Panc1 (cell line): Measurements from ENCODE around the gene PCAT7. TPM values are rescaled to one million over a fixed set of nuclear protein-coding genes. Genes with fewer than 3 reads are reported as not detected.

Experiments used
- ATAC-seq: fragments of 200-7000 bp; cut with Tn5 transposase; 2 replicates; pipeline ENCODE4 v1.9.1; 2020; ENCODE audit warnings: mild to moderate bottlenecking, moderate library complexity
- BruUV-seq: library from RNA; stranded (reverse); fragments of 400-500 nt; replicated peaks from 2 replicates; lab custom pipeline; 2021; lab: Mats Ljungman, UMichigan
- CTCF ChIA-PET: fragments of 300-600 bp; sonication (Branson Sonifier 250); formaldehyde crosslinking; loops from one replicate; lab custom pipeline; 2022; ENCODE audit warnings: antibody characterized with exemption; lab: Charles Lee
- POLR2A ChIA-PET: fragments of 300-600 bp; sonication (Branson Sonifier 250); formaldehyde crosslinking; loops from one replicate; lab custom pipeline; 2022; ENCODE audit warnings: antibody characterized with exemption; lab: Charles Lee
- DNase-seq: peaks from one replicate; pipeline ENCODE4 v3.0.0-alpha.2; 2010; ENCODE audit warnings: low read depth, low spot score
- H3K27ac ChIP-seq: 2 replicates; pipeline ENCODE4 v1.5.1; 2011; ENCODE audit warnings: mild to moderate bottlenecking, low read length, inconsistent platforms
- H3K27me3 ChIP-seq: fragments of 200-500 bp; sonication (Bioruptor generic); 2 replicates; pipeline ENCODE4 v1.6.0; 2014; ENCODE audit warnings: low read length, inconsistent platforms; ENCODE audit not compliant: control insufficient read depth, insufficient read depth
- H3K36me3 ChIP-seq: fragments of 200-500 bp; sonication (Bioruptor generic); 2 replicates; pipeline ENCODE4 v1.5.1; 2014; ENCODE audit warnings: inconsistent platforms, mild to moderate bottlenecking, low read length, moderate library complexity; ENCODE audit not compliant: control insufficient read depth, insufficient read depth
- H3K4me1 ChIP-seq: 2 replicates; pipeline ENCODE4 v1.5.1; 2011; ENCODE audit warnings: inconsistent platforms, mild to moderate bottlenecking, low read length, moderate library complexity; ENCODE audit not compliant: control insufficient read depth, insufficient read depth
- H3K4me3 ChIP-seq, 2 experiments: 2 replicates each; pipeline ENCODE4 v1.5.1; 2011 to 2012; ENCODE audit warnings: low read depth in 2 of 2, low read length in 2 of 2, mild to moderate bottlenecking in 2 of 2, inconsistent platforms in 1 of 2, moderate library complexity in 1 of 2
- H3K9me3 ChIP-seq: fragments of 200-500 bp; sonication (Bioruptor generic); 2 replicates; pipeline ENCODE4 v1.5.1; 2014; ENCODE audit warnings: low read depth, mild to moderate bottlenecking, inconsistent platforms, low read length, moderate library complexity; ENCODE audit not compliant: control insufficient read depth, insufficient read depth
- CTCF ChIP-seq: fragments of 450-650 bp; IDR thresholded peaks from 2 replicates; pipeline ENCODE4 v1.5.1; 2017; ENCODE audit warnings: mild to moderate bottlenecking
- POLR2AphosphoS5 ChIP-seq: IDR thresholded peaks from 2 replicates; pipeline ENCODE4 v1.6.1; 2012; ENCODE audit warnings: mild to moderate bottlenecking, low read depth, low read length, moderate library complexity
- REST ChIP-seq, 2 experiments: IDR thresholded peaks; 2 replicates each; pipeline ENCODE4 v1.6.1; 2011 to 2012; ENCODE audit warnings: low read depth in 2 of 2, control low read depth in 1 of 2, low read length in 1 of 2, mild to moderate bottlenecking in 1 of 2, moderate library complexity in 1 of 2; ENCODE audit not compliant: insufficient read depth in 1 of 2
- SIN3A ChIP-seq: IDR thresholded peaks from 2 replicates; pipeline ENCODE4 v1.6.1; 2012; ENCODE audit warnings: low read depth, mild to moderate bottlenecking, low read length, moderate library complexity, borderline replicate concordance; ENCODE audit not compliant: insufficient read depth
- TCF7L2 ChIP-seq: IDR thresholded peaks from 2 replicates; pipeline ENCODE4 v1.6.1; 2011; ENCODE audit warnings: mild to moderate bottlenecking, low read depth, low read length, inconsistent platforms
- in situ Hi-C: cut with HindIII; loops from 2 replicates; pipeline ENCODE4 v1.10.0; 2016; ENCODE audit warnings: low sequenced_read_pairs, low pct_unique_long_range_greater_than_20kb
- intact Hi-C: fragments of 100-400 bp; cut with micrococcal nuclease; formaldehyde crosslinking; loops from one replicate; pipeline ENCODE4 v1.10.0; 2022; ENCODE audit not compliant: unreplicated experiment
- total RNA-seq: library from RNA; stranded (reverse); gene quantifications from one replicate; pipeline ENCODE4 v1.2.1, GENCODE V29; 2021; ENCODE audit not compliant: unreplicated experiment

The PCAT7 gene
- total RNA-seq, 1 experiment from 2014 or later, result 0.59 TPM

DNA sequence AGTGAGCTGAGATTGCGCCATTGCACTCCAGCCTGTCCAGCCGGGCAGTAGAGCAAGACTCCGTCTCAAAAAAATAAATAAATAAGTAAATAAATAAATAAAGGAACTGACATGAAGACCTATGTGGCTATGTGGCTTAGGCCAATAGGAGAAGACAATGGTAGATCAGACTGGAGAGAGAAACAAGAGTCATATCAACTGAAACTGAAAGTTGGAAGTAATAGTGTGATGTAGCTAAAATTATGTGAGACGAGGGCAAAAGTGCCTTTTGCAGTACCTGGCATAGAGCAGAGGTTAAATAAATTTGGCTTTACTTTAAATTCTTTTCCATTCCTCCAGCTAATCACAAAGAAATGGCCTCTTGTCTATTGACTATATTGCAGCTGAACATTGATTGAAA, 31.4 kb downstream of the PCAT7 start:
- ChIA-PET CTCF (no interaction called here), POLR2A (interaction anchor here (0.6 kb wide), 1 partner anchor 11 kb away, joined by 8 read pairs; no protein-coding TSS in a partner anchor)
- Histone ChIP-seq H3K36me3 (no peaks in the 10 kb centered on the region), H3K4me1 (no peaks in the 10 kb centered on the region), H3K27me3 (no peaks in the 10 kb centered on the region), H3K27ac (no peak overlapping the region), H3K4me3 (no peak overlapping the region), H3K9me3 (no peaks in the 10 kb centered on the region)
- TF ChIP-seq SIN3A (no peak), CTCF (no peak), POLR2AphosphoS5 (no peak), TCF7L2 (no peak)
- ATAC-seq (no peak), DNase-seq (no peak)
- intact Hi-C loops, result no loop called here
- no TSS peak for BruUV-seq
- in situ Hi-C loops, result no loop called here

- ATAC-seq (no peak), DNase-seq (no peak)
- Histone ChIP-seq H3K27ac (no peak overlapping the region), H3K4me3 (no peak overlapping the region), H3K4me1 (no peaks in the 10 kb centered on the region), H3K36me3 (no peaks in the 10 kb centered on the region), H3K27me3 (no peaks in the 10 kb centered on the region), H3K9me3 (no peaks in the 10 kb centered on the region)
- intact Hi-C loops, result no loop called here
- no TSS peak for BruUV-seq
- ChIA-PET CTCF (no interaction called here), POLR2A (no interaction called here)
- in situ Hi-C loops, result no loop called here
- TF ChIP-seq TCF7L2 (no peak), REST (IDR thresholded peaks at IDR 0.05; ENCODE audit: insufficient read depth in 1 of 2, low read depth in 2 of 2, low read length in 1 of 2) (no peak), CTCF (no peak), POLR2AphosphoS5 (no peak), SIN3A (no peak)
Observed at GRCh38 chr9:94586814-94587213, 31.9 kb downstream of the PCAT7 start.
